Measurements from ENCODE around the gene KLK10. TPM values are rescaled to one million over a fixed set of nuclear protein-coding genes. Genes with fewer than 3 reads are reported as not detected.
A peak's percentile ranks its signal among the peaks of the same experiment; 100 is the strongest.

KLK10 gene
- total RNA-seq, 1 experiment from 2014 or later = not detected

GRCh38 chr19:51026554-51026831, 7.0 kb upstream of the KLK10 start, which contains the start of gene KLK11:
KLK11 (minus strand) TSS chr19:51026616; CDS start chr19:51025631, 985 bp downstream.
- no peak for DNase-seq (ENCODE audit: low spot score)

- no peak for DNase-seq (ENCODE audit: low spot score)
These were observed 6.5 kb upstream of the KLK10 start for GRCh38 chr19:51025809-51026553.

GRCh38 chr19:51025401-51025800, 5.9 kb upstream of the KLK10 start:
- no peak for DNase-seq (ENCODE audit: low spot score)

GRCh38 chr19:51024924-51025323, 5.4 kb upstream of the KLK10 start:
- DNase-seq (ENCODE audit: low spot score) = no peak

- no peak for DNase-seq (ENCODE audit: low spot score)
These were observed 4.4 kb upstream of the KLK10 start for GRCh38 chr19:51023946-51024345.

GRCh38 chr19:51022526-51022925, 3.0 kb upstream of the KLK10 start:
- DNase-seq (ENCODE audit: low spot score) = no peak

- DNase-seq (ENCODE audit: low spot score) = peak; percentile 61
These were observed 1.6 kb upstream of the KLK10 start for GRCh38 chr19:51020988-51021651.

- DNase-seq (ENCODE audit: low spot score) = no peak
These were observed 565 bp downstream of the KLK10 start for GRCh38 chr19:51018745-51019543.

- peak; percentile 70 for DNase-seq (ENCODE audit: low spot score)
These were observed 2.5 kb downstream of the KLK10 start for GRCh38 chr19:51016798-51017683.

- DNase-seq (ENCODE audit: low spot score) = no peak
These were observed 3.7 kb downstream of the KLK10 start for GRCh38 chr19:51015691-51016267.

GRCh38 chr19:51014242-51014641, 5.3 kb downstream of the KLK10 start:
- DNase-seq (ENCODE audit: low spot score) = no peak

GRCh38 chr19:51012661-51013190, 6.8 kb downstream of the KLK10 start:
- no peak for DNase-seq (ENCODE audit: low spot score)

GRCh38 chr19:51010066-51010795, 9.3 kb downstream of the KLK10 start:
- no peak for DNase-seq (ENCODE audit: low spot score)

- DNase-seq (ENCODE audit: low spot score) = no peak
These were observed 10.2 kb downstream of the KLK10 start for GRCh38 chr19:51009061-51009891.

GRCh38 chr19:51007488-51007887, 12.0 kb downstream of the KLK10 start:
- DNase-seq (ENCODE audit: low spot score) = no peak

- DNase-seq (ENCODE audit: low spot score) = no peak
These were observed 13.1 kb downstream of the KLK10 start for GRCh38 chr19:51006406-51006805.

GRCh38 chr19:51005248-51005647, 14.3 kb downstream of the KLK10 start:
- no peak for DNase-seq (ENCODE audit: low spot score)

- no peak for DNase-seq (ENCODE audit: low spot score)
These were observed 16.2 kb downstream of the KLK10 start for GRCh38 chr19:51003316-51003715.

GRCh38 chr19:51002542-51003311, 16.8 kb downstream of the KLK10 start:
- DNase-seq (ENCODE audit: low spot score) = no peak

Data from H4 (cell line).